Measurements from ENCODE around the gene TFAP2A.

The TFAP2A gene
- total RNA-seq, result 0 to 0.24 (median 0.04) reads per million in 4 donors

- no peak for DNase-seq
Observed at GRCh38 chr6:10414756-10415616, at the start of gene TFAP2A. TSS of gene TFAP2A (minus strand) at chr6:10415074. CDS start at chr6:10414991, 83 bp downstream.

- no peak for DNase-seq
Observed at GRCh38 chr6:10463491-10464481, 48.9 kb upstream of the TFAP2A start.

GRCh38 chr6:10463040-10463439 is 48.2 kb upstream of the TFAP2A start:
- no peak for DNase-seq

- DNase-seq, result no peak
Observed at GRCh38 chr6:10461850-10462249, 47.0 kb upstream of the TFAP2A start.

GRCh38 chr6:10460096-10460495 is 45.2 kb upstream of the TFAP2A start:
- DNase-seq, result no peak

GRCh38 chr6:10458287-10458686 is 43.4 kb upstream of the TFAP2A start:
- DNase-seq, result no peak

GRCh38 chr6:10453596-10453995 is 38.7 kb upstream of the TFAP2A start:
- no peak for DNase-seq

GRCh38 chr6:10451828-10452509 is 37.1 kb upstream of the TFAP2A start:
- no peak for DNase-seq

GRCh38 chr6:10451394-10451793 is 36.5 kb upstream of the TFAP2A start:
- DNase-seq, result no peak

- no peak for DNase-seq
Observed at GRCh38 chr6:10449751-10450150, 34.9 kb upstream of the TFAP2A start.

GRCh38 chr6:10448096-10448495 is 33.2 kb upstream of the TFAP2A start:
- DNase-seq, result no peak

- DNase-seq, result no peak
Observed at GRCh38 chr6:10446548-10446947, 31.7 kb upstream of the TFAP2A start.

GRCh38 chr6:10441655-10442009 is 26.8 kb upstream of the TFAP2A start:
- no peak for DNase-seq

- DNase-seq, result no peak
Observed at GRCh38 chr6:10441004-10441654, 26.3 kb upstream of the TFAP2A start.

- DNase-seq, result no peak
Observed at GRCh38 chr6:10437891-10438290, 23.0 kb upstream of the TFAP2A start.

GRCh38 chr6:10434235-10434634 is 19.4 kb upstream of the TFAP2A start:
- no peak for DNase-seq

GRCh38 chr6:10433322-10433721 is 18.4 kb upstream of the TFAP2A start:
- DNase-seq, result no peak

GRCh38 chr6:10431423-10432164 is 16.7 kb upstream of the TFAP2A start:
- DNase-seq, result no peak

GRCh38 chr6:10429638-10430427 is 15.0 kb upstream of the TFAP2A start:
- DNase-seq, result peak in 1 of 5 donors; percentile 38

GRCh38 chr6:10426781-10427279 is 12.0 kb upstream of the TFAP2A start:
- no peak for DNase-seq

Measured in T-helper 1 cell (primary cell).